Activated CD8-positive, alpha-beta memory T cell treated with anti-CD3 and anti-CD28 coated beads, Interleukin-2, amount 50 U/mL, for 24 hours (primary cell): ENCODE data around the gene EFCAB6.

ENCODE experiments used
- DNase-seq: peaks from one replicate; pipeline ENCODE4 v3.0.0-alpha.2; 2020; ENCODE audit errors: extremely low read depth

The EFCAB6 gene

GRCh38 chr22:43846966-43847365 is 34.9 kb upstream of the EFCAB6 start:
- DNase-seq = no peak

DNA sequence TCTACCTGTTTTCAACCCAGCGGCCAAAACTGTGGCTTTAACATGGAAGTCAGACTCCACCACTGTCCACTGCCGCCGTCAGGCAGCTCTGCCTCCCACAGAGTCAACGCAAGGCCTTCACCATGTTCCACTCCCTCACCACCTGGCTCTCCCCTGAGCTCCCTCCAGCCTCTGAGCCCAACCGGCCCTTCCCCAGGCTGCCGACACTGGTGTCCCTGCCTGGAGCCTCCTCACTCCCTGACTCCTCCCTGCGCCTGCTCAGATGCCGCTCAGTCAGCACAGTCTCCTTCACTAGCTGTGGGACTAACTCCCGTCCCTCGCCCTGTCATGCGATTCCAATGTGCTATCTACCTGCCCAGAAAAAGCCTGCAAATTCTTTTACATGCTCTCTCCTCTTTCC is 33.9 kb upstream of the EFCAB6 start:
- DNase-seq = no peak

DNA sequence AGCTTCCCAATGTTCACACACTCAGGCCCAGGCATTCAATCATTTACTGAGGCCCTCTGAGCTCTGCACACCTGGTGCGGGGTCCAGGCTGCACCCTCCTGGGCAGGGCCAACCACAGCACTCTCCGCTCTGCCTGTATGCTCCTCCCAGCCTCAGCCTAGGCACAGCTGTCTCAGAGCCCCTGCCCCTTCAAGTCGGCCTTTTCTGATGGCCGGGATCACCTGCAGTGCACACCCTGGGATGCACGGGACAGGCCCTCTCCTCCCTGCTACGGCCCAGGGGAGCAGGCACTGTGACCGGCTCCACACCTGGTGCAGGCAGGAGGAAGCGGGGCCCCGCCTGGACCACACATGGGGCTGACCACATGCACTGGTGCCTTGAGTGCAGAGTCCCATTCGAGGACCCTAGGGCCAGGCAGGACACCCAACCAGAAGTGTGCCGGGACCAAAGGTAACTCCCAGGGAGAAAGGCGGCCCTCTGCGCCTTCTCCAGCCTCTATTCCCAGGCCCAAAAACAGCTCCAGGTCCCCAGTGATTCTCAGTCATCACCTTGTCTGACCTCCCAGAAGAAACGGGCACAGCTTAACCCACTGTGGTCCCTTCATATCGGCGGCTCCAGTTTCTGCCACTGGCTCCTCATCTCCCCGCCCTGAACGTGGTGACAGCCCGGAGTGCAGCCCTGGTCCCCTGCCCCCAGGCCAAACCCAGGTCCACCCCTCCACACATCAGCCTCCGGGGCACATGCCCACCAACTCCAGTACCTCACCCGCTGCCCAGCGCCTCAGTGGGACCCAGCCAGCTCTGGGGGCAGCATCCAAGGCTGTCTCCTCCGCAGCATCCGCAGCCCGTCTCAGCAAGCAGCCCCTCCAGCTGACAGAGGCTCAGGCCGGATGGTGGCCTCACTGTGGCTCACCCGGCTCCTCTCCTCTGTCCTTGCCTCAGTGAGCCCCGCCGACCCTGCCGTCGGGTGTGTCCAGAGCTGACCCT is 32.7 kb upstream of the EFCAB6 start:
- DNase-seq = no peak

DNA sequence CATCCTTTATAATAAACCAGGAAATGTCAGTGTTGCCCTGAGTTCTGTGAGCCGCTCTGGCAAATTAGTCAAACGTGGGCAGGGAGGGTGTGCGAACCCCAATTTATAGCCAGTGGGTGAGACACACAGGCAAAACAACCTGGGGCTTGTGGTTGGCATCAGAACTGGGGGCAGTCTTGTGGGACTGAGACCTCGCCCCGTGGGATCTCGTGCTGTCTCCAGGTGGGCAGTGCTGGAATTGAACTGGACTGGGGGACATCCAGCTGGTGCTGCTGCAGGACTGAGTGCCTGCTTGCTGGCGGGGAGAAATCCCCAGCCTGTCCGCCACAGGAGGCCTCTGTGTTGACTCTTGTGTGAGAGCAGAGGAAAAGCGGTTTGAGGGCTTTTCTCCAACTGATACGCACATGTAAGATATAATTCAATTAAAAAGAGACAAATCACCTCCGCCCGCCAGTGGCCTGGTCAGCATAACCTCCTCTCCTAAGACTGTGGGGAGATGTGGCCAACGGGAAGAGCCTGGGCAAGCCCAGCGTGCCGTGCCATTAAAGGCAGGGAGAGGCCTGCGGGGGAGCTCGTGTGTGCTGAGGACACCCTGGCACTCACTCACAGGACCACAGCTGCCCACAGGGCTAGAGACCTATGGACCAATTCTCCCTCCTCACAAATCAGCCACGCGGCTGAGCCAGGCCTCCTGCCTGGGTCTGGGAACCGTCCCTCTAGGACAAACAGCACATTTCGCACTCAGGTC is 31.9 kb upstream of the EFCAB6 start:
- DNase-seq = no peak

DNA sequence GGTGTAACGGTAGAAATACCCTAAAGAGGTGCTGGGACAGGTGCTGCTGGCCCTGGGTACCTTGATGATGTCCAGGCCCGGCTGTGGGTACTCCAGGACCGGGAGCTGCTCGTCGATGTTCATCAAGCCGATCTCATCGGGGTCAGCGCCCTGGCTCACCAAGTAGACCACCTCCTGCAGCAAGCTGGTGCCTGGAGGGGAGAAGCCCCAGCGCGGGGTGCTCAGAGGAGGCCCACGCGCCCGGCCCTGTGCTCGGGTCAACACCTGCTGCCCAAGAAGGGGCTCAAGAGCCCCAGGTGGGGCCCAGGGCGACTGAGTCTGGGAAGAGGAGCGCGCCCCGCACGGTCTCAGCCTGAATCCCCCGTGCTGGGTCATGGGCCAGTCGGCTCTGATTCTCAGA is 29.6 kb upstream of the EFCAB6 start:
- no peak for DNase-seq

GRCh38 chr22:43840851-43841250 is 28.7 kb upstream of the EFCAB6 start:
- no peak for DNase-seq

DNA sequence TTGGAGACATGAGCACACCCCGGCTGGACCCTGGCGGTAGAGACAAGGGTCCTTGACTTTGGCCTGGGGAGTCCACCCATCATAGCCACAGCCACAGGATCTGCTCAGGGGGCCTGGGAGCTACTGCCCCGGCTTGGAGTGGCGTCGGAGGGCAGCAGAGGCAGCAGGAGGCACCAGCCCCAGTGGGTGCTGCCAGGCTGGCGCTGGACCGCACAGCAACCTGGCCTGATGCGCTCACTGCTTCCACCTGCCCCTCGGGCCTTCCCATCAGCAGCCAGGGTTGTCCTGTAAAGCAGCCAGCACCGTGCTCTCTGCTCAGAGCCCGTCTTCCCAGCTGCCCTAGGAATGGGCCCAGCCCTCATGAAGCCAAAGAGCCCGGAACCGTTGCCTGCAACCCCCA is 28.3 kb upstream of the EFCAB6 start:
- no peak for DNase-seq

DNA sequence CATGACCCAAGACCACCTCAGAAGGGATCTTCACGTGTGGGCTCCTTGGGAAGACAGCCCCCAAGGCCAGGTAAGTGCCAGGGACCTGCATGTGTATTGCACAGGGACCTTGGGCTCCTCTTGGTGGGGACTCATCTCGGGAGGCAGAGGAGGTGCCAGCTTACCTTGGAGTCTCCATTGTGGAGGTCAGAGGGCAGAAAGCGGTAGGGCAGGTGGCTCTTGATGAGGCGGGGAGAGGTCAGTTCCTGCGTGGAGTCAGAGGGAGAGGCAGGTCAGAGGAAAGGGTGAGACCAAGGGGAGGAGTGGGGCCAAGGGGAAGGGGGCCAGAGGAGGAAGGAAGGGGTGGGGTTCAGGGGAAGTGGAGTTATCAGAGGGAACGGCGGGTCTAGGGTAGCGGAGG is 27.7 kb upstream of the EFCAB6 start:
- DNase-seq = no peak

GRCh38 chr22:43838571-43839307 is 26.6 kb upstream of the EFCAB6 start:
- no peak for DNase-seq

DNA sequence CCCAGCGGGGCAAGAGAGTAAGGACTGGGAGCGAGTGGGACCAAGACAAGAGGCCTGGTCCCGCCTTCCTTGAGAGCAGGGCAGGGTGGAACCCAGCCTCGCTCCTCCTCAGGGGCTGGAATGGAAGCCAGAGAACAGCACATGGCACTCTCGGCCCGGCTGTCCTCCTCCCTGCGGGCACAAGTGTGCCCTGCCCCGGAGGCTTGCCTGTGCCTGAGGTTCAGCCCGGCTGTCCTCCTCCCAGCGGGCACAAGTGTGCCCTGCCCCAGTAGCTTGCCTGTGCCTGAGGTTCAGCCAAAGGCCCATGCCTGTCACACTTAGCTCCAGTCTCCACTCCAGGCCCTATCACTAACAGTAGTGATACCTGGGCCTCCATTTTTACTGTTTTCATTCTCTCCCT is 26.1 kb upstream of the EFCAB6 start:
- DNase-seq = no peak

DNA sequence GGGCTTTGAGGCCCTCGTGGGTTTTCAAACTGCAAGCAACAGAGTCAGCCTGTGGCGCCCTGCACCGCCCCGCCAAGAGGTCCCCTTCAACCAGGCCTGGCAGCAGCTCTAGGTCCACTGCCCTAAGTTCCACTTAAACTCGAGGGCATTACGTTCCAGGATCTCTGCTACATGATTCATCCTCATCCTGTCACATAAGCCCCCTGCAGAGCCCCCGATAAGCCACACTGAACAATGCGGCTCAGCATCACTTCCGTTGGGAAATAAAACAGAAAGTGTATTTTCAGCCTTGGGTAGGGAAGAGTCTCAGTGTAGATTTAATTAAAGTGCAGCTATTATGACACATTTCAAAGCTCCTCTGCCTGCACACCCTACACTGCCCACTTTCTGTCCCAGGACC is 25.6 kb upstream of the EFCAB6 start:
- DNase-seq = no peak

DNA sequence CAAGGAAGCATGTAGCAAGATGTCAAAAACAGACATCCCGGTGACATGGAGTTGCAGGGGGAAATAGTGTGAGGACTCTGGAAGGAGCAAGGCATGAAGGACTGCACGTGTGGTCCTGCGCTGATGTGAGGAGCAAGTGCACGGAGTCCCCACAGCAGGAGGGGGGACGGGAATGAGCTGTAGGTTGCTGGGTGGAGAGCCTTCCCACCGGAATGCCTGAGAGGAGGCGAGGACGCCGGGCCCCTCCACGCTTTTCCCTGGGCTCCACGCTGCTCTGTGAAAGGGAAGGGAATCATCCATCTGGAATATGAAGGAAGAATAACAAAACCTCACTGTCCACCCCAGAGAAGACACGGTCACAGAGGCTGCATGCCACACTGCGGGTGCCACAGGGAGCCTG is 23.6 kb upstream of the EFCAB6 start:
- no peak for DNase-seq

DNA sequence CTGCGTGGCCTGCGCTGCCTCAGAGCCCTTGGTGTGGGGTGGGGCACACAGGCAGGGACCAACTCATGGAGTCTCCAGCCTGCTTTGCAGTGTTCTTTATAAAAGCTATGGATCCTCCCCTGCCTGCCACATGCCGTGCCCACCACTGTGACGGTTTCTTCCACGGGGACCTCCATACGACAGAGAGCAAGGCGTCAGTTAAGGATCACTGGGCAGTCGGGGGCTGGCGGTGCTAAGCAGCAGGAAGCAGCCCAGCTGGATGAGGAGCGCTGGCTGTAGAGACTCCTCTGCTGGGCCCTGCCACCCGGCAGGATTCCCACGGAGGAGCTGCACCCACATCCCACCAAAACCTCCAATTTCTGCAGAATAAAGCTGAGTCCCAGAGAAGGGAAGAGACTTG is 23.1 kb upstream of the EFCAB6 start:
- no peak for DNase-seq

GRCh38 chr22:43833286-43834240 is 21.5 kb upstream of the EFCAB6 start:
- DNase-seq = no peak

DNA sequence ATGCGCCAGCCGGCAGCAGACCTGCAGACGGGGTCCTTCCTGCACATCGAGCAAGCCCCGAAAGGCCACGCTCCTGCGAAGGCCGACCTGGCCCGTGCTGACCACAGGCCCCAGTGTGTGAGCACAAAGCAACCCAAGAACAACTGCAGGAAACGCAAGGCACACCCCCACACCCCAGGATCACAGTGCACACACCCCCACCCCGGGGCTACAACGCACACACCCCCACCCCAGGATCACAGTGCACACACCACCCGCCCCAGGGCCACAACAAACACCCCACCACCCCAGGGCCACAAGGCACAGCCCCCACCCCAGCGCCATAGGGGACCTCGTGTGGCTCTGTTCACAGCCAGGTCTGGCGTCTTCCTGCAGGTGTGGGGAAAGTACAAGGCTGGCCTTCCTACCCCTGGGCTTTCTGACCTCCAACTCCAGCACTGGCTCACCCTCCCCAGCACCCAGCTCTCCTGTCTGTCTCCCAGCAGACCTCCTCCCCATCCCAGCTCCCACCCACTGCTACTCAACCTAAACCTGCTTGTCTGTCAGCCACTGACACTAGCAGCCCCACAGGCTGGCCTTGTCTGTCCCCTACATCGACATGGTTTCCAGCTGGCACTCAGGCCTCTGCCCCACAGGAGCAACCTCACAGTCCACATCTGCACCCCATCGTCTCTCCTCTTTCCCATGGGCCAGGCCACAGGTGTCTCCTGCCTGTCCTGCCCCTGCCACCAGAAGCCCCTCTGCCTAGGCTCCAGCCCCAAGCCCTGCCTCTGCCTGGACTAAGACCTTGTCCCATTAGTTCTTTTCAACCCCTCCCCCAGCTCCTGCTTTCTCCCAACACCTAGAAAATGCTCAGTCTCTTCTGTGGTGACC is 20.5 kb upstream of the EFCAB6 start:
- no peak for DNase-seq

DNA sequence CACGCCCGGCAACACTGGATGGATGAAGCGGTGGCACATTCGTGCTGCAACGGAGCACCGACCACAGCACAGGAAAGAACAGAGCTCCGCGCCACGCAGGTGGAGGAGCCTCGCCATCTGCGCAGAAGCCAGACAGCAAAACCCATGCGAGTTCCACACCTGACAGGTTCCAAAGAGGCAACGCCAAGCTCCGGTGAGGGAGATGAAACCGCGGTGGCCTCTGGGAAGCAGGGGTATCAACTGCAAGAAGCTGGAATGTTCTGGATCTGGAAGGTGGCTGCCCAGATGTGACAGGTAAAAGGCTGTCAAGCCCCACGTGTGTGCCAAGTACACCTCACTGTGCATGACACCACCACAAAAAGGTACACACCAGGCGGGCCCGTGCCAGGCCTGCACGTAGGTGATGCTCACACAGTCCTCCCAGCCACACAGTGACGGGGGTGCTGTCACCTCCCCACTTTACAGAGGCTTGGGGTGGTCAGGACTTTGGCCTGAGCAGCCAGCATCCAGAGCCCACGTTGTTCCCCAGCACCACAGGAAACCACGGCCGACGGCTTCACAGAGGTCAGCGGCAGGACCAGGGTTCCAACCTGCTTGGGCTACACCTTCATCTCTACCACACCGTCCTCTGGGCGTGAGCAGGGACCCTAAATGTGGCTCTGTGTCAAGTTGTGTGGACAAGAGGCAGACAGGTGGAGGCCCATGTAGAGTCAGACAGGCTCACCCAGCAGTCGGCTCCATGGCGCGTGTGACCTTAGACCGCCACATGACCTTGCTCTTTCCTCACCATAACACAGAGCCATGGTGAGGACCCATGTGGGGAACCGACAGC is 19.7 kb upstream of the EFCAB6 start:
- DNase-seq = no peak

GRCh38 chr22:43830931-43831560 is 18.9 kb upstream of the EFCAB6 start:
- no peak for DNase-seq

GRCh38 chr22:43829904-43830851 is 18.1 kb upstream of the EFCAB6 start:
- no peak for DNase-seq
